LNCaP clone FGC (cell line): ENCODE data around the gene OSBPL1A.
A peak's percentile ranks its signal among the peaks of the same experiment; 100 is the strongest.

Experiments used
- DNase-seq: peaks from one replicate; pipeline ENCODE4 v3.0.0-alpha.2; 2011; ENCODE audit warnings: low read depth
- H3K4me3 ChIP-seq: 2 replicates; pipeline ENCODE4 v1.5.1; 2011; ENCODE audit warnings: mild to moderate bottlenecking, low read depth, low read length, control low read depth
- TF ChIP-seq, protein P1 (sequence below): IDR thresholded peaks from 2 replicates; pipeline ENCODE4 v1.5.1; 2012; ENCODE audit warnings: mild to moderate bottlenecking; ENCODE audit not compliant: control insufficient read depth, insufficient read depth; ENCODE audit errors: extremely low read depth

OSBPL1A gene

GRCh38 chr18:24400587-24400986, 3.0 kb upstream of the OSBPL1A start:
- DNase-seq = no peak
- no peak overlapping the region for H3K4me3 ChIP-seq
- TF ChIP-seq, protein P1, sequence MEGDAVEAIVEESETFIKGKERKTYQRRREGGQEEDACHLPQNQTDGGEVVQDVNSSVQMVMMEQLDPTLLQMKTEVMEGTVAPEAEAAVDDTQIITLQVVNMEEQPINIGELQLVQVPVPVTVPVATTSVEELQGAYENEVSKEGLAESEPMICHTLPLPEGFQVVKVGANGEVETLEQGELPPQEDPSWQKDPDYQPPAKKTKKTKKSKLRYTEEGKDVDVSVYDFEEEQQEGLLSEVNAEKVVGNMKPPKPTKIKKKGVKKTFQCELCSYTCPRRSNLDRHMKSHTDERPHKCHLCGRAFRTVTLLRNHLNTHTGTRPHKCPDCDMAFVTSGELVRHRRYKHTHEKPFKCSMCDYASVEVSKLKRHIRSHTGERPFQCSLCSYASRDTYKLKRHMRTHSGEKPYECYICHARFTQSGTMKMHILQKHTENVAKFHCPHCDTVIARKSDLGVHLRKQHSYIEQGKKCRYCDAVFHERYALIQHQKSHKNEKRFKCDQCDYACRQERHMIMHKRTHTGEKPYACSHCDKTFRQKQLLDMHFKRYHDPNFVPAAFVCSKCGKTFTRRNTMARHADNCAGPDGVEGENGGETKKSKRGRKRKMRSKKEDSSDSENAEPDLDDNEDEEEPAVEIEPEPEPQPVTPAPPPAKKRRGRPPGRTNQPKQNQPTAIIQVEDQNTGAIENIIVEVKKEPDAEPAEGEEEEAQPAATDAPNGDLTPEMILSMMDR = no peak

- DNase-seq = no peak
- peak overlapping the region; percentile 84 for H3K4me3 ChIP-seq
- TF ChIP-seq, protein P1 = no peak
Observed at GRCh38 chr18:24398540-24398939, 916 bp upstream of the OSBPL1A start.

DNA sequence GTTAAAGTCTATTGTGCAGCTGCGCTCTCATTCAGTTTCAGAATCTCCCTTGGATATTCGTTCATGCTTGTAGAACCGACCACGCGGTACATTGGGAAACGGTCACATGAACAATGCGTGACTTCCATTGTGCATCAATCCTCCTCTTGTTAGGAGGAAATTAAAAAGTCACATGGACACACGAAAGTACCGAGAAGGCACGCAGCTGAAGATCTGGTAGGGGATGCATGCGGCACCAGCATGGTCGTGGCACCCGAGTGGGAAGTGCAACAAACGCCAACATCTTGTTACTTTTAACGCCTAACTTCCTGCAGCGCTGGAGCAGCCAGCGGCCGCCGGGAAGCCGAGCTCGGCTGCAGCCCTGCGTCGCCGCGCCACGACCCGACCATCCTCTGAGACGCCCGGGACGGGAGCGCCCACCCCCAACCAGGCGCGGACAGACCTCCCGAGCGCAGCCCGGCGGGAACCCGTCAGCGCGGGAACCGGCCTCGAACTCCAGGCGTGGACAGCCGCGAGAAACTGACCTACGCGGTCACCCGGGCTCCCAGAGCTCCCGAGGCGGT, 412 bp downstream of the OSBPL1A start:
- TF ChIP-seq, protein P1 = no peak
- DNase-seq = peak; percentile 73
- H3K4me3 ChIP-seq = peak overlapping the region; percentile 84

GRCh38 chr18:24396082-24396633, 1.5 kb downstream of the OSBPL1A start:
- DNase-seq = no peak
- H3K4me3 ChIP-seq = peak overlapping the region; percentile 84
- TF ChIP-seq, protein P1 = no peak

DNA sequence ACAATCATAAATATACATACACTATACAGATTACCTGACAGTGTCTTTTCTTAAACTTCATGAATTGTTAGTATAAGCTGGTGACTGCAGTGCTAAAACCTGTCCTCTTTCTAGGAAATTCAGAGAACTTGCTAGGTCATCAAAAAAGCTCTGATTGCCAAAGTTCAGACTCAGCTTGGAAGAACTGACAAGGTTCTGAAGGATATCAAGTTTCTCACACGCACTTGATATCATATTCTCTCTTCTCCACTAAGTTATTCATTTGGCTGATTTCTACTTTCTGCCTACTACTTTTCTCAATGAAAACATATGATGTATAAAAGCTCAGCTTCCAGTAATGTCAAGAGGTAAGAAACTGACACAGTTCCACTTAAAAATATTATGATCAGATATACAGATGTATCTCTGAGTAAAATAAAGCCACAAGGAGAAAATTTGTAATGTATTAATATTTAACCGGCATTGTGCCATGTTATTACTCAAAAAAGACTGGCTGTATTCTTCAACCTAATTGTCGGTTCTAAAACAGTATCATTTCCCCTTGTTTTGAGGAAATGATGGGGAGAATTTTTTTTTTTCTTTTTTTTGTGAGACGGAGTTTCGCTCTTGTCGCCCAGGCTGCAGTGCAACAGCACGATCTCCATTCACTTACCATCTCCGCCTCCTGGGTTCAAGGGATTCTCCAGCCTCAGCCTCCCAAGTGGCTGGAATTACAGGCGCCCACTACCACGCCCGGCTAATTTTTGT, 2.4 kb downstream of the OSBPL1A start:
- no peak overlapping the region for H3K4me3 ChIP-seq
- DNase-seq = no peak
- TF ChIP-seq, protein P1 = no peak

DNA sequence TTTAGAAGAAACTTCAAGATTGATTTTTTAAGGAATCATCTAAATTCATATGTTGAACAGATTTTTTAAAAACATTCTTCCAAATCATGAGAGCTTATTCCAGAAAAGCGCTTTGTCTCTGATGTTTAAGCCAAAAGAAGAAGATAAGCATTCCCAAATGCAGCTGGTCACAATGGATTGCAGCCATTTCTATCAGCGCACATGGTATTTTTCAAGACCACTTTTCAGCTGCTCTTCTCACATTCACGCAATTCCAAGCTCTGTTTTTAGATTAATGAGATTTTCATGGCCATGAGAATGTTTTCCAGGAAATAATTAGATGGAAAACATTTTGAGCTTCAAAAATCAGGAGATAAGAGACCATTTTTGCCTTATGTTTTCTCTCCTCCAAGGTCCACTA, 8.7 kb downstream of the OSBPL1A start:
- DNase-seq = no peak
- H3K4me3 ChIP-seq = no peak overlapping the region
- TF ChIP-seq, protein P1 = no peak
